ENCODE measurements around the gene CYP4V2. TPM values are rescaled to one million over a fixed set of nuclear protein-coding genes. Genes with fewer than 3 reads are reported as not detected.
A peak's percentile ranks its signal among the peaks of the same experiment; 100 is the strongest.

Gene CYP4V2
- total RNA-seq, 1 experiment from 2014 or later, result 2.0 TPM

DNA sequence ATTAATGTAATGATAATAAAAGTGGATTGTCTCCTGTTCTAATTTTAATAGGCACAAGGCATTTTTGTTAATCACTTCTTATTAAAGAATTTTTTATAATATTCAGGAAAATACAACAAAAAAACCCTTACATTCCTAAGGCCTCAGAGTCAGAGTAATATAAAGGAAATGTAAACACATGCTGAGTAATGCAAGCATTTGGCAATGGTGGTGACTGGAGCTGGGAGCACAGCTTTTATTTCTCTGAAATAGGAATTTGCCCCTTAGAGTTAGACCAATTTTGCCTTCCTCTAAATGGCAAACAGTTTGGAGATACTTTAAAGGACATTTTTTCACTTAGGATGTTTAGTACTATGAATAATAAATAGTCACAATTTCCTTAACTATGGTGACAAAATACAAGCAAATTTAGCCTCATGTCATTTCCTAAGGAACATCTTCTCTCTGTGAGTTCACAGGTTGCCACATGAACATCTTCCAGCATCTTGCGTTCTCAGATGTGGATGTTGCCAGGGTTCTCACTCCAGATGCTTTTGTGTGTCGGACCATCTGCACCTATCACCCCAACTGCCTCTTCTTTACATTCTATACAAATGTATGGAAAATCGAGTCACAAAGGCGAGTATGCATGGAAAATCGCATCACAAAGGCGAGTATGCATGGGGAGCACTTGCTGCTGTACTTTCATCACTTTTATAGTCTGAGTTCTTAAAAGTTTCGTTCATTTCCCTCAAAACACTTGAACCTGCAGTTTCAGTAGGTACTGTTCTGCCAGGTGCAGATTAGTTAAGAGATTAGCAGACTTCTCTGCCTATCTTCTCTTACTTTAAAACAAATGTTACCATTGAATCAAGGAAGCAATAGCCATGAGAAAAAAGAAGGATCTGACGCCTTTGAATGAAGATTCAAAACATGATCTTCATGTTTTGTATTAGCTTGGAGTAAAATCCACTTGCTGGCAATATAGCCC lies 58.7 kb downstream of the CYP4V2 start (continued):
- TF ChIP-seq FOXP4 (CRISPR knock-in tag; IDR thresholded peaks at IDR 0.05) (peak; percentile 44; the same call in 1 of the 2 replicates), ZNF281 (CRISPR knock-in tag; IDR thresholded peaks at IDR 0.05) (no peak), ETV6 (CRISPR knock-in tag; IDR thresholded peaks at IDR 0.05) (peak; percentile 78), RORB (CRISPR knock-in tag; IDR thresholded peaks at IDR 0.05) (no peak), SMAD4 (CRISPR knock-in tag; IDR thresholded peaks at IDR 0.05) (no peak), KAT7 (CRISPR knock-in tag; IDR thresholded peaks at IDR 0.05; ENCODE audit: borderline replicate concordance) (no peak), ZNF396 (CRISPR knock-in tag; IDR thresholded peaks at IDR 0.05; ENCODE audit: borderline replicate concordance) (no peak), TEAD1 (CRISPR knock-in tag; IDR thresholded peaks at IDR 0.05) (peak; percentile 74; the same call in 1 of the 2 replicates), OVOL2 (CRISPR knock-in tag; IDR thresholded peaks at IDR 0.05; ENCODE audit: borderline replicate concordance) (no peak)
- TF ChIP-seq, protein P1, sequence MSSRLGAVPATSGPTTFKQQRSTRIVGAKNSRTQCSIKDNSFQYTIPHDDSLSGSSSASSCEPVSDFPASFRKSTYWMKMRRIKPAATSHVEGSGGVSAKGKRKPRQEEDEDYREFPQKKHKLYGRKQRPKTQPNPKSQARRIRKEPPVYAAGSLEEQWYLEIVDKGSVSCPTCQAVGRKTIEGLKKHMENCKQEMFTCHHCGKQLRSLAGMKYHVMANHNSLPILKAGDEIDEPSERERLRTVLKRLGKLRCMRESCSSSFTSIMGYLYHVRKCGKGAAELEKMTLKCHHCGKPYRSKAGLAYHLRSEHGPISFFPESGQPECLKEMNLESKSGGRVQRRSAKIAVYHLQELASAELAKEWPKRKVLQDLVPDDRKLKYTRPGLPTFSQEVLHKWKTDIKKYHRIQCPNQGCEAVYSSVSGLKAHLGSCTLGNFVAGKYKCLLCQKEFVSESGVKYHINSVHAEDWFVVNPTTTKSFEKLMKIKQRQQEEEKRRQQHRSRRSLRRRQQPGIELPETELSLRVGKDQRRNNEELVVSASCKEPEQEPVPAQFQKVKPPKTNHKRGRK (CRISPR knock-in tag; IDR thresholded peaks at IDR 0.05; ENCODE audit: borderline replicate concordance), result no peak
- TF ChIP-seq, protein P2, sequence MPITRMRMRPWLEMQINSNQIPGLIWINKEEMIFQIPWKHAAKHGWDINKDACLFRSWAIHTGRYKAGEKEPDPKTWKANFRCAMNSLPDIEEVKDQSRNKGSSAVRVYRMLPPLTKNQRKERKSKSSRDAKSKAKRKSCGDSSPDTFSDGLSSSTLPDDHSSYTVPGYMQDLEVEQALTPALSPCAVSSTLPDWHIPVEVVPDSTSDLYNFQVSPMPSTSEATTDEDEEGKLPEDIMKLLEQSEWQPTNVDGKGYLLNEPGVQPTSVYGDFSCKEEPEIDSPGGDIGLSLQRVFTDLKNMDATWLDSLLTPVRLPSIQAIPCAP (CRISPR knock-in tag; IDR thresholded peaks at IDR 0.05), result no peak
- TF ChIP-seq, protein P3, sequence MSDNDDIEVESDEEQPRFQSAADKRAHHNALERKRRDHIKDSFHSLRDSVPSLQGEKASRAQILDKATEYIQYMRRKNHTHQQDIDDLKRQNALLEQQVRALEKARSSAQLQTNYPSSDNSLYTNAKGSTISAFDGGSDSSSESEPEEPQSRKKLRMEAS (CRISPR knock-in tag; IDR thresholded peaks at IDR 0.05), result no peak

GRCh38 chr4:186250760-186251159 lies 59.4 kb downstream of the CYP4V2 start:
- H3K4me3 Mint-ChIP-seq, result peak overlapping the region; percentile 48
- TF ChIP-seq SP1 (CRISPR knock-in tag; conservative IDR thresholded peaks at IDR 0.05) (no peak), CBFB (CRISPR knock-in tag; IDR thresholded peaks at IDR 0.05; ENCODE audit: low read depth) (no peak), E2F4 (CRISPR knock-in tag; IDR thresholded peaks at IDR 0.05; ENCODE audit: borderline replicate concordance, low read depth) (no peak), FOXJ3 (CRISPR knock-in tag; IDR thresholded peaks at IDR 0.05; ENCODE audit: borderline replicate concordance) (no peak)
- peaks cover 5% of the 10 kb centered on the region; the same call in 1 of the 2 replicates for H3K9me3 Mint-ChIP-seq
- DNase-seq (ENCODE audit: low spot score) (no peak), ATAC-seq (no peak; the same call in 1 of the 2 replicates)
- H3K4me1 Mint-ChIP-seq, result peaks cover 56% of the 10 kb centered on the region
- CTCF ChIA-PET, result interaction anchor here (1.0 kb wide), 1 partner anchor 15 kb away, joined by 3 read pairs; the partner anchor contains the start of gene F11
- H3K27me3 Mint-ChIP-seq (ENCODE audit: low read depth), result peaks cover 3% of the 10 kb centered on the region; the same call in 1 of the 2 replicates
- peak overlapping the region; percentile 99 for H3K27ac Mint-ChIP-seq
- peaks cover 14% of the 10 kb centered on the region for H3K36me3 Mint-ChIP-seq
- POLR2A ChIA-PET, result interaction anchor here (2.8 kb wide), 1 partner anchor 16 kb away, joined by 13 read pairs; the partner anchor contains the start of gene F11
